ENCODE data around the gene ALPI.

The ALPI gene

GRCh38 chr2:232486558-232487384 is 30.8 kb downstream of the ALPI start:
- no peak for FAIRE-seq

DNA sequence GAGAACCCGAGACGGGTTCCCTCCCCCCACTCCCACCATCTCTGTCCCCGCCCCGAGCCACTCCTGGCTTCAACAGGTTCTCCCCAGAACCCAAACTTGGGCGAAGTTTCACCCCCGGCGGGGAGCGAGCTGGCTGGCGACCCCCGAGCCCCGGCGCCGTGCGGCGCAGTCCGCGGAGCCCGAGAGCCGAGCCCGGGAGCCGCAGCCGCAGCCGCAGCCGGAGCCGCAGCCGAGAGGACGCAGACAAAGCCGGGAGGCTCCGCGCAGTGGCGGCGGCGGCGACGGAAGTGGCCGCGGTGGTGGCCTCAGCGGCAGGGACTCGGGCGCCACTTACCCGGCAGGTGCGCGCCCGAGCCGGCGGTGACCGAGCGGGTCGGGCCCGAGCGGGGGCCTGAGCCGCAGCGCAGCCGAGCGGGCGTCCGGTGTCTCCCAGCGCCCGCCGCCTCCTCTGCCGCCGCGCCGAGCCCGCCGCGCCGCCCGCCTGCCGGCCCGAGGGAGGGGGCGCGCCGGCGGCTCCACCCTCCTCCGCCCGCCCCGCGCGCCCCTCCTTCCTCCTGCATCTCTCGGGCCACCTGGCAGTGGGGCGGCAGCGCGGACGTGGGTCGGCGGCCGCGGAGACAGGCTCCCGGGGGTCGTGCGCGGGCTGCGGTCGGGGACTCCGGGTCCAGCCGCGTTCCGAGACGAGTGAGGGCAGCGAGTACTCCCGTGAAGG is 31.6 kb downstream of the ALPI start, which contains the start of gene ECEL1:
Gene ECEL1 (minus strand): TSS at position 450 of the 712 bp plus-strand sequence. CDS start 1,181 bp downstream, outside the sequence.
- FAIRE-seq = no peak

DNA sequence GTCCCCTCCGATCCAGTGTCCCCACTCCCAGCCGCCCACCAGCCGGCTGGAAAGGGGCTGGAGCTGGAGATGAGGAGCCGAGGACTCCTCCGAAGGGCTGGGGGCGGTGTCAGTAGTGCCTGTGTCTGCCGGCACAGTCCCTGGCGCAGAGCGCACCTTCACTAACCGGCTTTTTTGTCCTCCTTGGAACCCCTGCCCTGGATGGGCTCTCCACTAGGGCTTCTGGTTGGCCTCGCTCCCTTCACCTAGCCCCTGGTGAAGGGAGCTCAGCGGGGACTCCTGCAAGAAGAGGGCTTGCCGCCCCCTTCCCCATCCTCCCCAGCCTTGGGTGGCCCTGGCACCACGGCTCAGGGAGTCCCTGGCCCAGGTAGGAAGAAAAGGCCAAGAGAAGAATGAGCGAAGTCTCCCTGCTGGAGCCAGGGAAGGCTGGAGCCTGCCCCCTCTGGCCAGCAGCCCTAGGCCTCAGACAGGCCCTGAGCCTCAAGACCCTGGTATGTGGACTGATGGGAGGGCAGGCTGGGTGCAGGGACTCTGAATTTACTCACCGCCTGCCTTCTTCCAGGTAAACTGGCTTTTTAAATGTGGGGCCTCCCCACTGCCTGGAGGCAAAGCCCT is 32.3 kb downstream of the ALPI start:
- FAIRE-seq = no peak

- FAIRE-seq = no peak
These were observed 32.9 kb downstream of the ALPI start for GRCh38 chr2:232488721-232489300.

DNA sequence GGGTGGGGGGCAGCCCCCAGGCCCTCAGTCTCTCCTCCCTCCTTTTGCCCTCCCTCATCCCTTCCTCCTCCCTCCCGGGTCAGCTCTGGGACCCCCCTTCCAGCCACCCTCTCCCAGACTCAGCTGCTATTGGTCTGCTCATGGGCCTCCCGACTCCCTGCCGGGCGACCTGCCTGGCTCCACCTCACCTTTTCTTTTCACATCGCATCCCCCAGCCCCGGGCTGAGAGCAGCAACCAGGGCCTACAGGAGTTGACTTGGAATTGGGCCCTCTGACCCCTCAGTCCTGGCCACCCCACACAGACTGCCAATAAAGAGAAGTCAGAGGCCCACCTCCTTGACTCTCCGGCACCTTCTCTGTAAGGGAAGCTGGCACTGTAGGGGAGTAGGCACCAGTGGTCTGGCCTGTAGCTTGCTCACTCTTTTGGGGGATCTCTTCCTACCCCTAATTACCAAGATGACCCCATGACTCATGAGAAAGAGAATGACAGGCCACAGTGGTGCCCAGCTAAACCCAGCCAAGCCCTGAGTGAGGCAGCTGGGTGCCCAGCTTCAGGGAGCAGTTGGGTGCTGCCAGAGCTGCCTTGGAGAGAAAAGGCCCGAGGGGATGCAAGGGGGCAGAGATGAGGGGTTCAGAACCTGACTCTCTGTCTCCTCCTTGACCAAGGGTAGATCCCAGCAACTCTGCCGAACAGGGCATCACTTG is 33.7 kb downstream of the ALPI start:
- no peak for FAIRE-seq

GRCh38 chr2:232490221-232491138 is 34.5 kb downstream of the ALPI start:
- FAIRE-seq = no peak

DNA sequence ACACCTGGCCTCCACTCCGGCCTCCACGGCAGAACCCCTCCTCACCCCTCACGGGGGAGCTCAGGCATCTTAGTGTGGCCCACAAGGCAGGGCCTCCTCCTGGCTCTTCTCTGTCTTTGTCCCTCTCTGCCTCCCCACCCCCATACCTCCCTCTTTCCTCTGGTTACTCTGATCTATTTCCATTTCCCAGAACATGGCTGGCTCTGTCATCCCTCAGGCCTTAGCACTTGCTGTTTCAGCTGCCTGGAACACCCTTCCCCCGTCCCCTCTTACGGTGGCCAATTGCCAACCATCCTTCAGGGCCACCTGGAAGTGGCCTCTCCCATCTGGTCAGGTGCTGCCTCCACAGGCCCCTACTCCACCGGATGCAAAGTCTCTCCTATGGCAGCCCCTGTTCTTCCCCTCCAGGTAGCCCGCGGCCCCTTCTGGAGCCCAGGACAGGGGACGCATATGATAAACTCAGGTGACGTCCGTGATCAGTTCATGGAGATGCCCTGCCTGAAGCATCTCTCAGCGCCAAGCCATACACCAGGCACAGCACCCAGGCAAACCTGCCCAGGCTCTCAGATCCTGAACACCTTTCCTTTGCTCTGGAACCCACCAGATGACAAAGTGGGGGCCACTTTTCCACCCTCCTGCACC is 35.3 kb downstream of the ALPI start:
- FAIRE-seq = no peak

DNA sequence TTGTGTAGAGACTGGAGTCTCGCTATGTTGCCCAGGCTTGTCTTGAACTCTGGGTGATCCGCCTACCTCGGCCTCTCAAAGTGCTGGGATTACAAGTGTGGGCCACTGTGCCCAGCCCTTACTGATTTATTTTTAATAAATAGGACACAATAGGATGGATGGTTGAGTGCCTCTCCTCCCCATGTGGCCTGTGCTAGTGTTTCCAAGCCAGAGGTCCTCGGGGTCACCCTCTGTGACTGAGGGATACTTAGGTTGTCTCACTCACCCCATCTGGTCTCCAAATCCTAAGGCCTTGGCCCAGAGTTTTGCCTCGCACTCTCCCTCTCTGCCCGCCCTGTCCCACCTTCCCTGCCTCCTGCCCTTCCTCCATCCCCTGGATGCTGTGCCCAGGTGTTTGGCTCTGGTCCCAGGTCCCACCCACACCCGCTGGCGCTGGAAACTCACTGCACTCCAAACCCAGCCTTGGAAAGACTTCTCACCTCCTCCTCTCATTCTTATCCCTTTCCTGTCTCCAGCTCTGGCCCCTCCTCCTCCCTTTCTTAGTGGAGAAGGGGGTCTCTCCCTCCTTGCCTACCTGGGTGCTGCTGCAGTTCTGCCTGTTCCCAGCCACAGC is 36.4 kb downstream of the ALPI start:
- FAIRE-seq = no peak

GRCh38 chr2:232492963-232493700 is 37.2 kb downstream of the ALPI start:
- no peak for FAIRE-seq

DNA sequence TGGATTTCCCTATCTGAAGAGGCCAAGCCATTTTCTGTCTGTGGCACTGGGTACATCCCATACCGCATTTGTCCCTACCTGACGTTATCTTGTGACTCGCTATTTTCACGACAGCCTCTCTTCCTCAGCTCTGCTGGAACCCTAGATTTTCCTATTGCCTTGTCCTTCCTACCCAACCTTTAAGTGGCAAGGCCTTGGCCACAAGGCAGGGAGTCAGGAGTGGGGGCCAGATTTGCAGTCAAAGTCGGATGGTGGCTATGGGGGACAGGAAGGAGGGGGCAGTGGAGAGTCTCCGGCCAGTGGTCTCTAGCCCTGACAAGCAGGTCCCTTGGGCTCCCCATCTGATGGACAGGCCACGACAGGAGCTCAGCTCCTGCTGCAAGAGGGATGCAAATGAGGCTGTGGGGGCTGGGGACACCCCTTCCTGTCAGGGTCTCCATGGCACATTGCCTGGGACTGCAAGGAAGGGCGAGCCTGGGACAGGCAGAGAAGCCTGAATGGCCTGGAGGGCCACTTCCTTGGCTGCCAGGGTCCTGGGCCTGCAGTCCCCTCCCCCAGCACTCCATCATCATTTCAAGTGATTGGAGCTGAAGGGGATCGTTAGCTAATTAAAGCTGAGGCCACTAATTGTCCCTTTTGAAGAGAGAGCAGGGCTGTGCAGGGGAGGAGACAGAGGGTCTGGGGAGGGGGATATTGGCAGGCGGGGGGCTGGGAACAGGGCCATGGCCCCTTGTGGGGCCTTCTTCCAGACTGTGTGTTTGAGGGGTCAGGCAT is 37.9 kb downstream of the ALPI start:
- no peak for FAIRE-seq

GRCh38 chr2:232494542-232494941 is 38.6 kb downstream of the ALPI start:
- no peak for FAIRE-seq

DNA sequence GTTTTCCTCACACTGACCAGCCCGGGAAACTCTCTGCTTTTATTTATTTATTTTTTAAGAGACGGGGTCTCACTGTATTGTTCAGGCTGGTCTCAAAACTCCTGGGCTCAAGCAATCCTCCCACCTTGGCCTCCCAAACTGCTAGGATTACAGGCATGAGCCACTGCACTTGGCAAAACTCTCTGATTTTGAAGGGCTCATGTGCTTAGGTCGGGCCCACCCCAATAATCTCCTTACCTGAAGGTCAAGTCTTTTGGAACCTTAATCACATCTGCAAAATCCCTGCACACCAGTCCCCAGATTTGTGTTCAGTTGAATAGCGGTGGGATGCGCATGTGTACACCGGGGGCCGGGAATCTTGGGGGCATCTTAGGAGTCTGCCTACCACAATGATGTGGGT is 39.3 kb downstream of the ALPI start:
- FAIRE-seq = no peak

DNA sequence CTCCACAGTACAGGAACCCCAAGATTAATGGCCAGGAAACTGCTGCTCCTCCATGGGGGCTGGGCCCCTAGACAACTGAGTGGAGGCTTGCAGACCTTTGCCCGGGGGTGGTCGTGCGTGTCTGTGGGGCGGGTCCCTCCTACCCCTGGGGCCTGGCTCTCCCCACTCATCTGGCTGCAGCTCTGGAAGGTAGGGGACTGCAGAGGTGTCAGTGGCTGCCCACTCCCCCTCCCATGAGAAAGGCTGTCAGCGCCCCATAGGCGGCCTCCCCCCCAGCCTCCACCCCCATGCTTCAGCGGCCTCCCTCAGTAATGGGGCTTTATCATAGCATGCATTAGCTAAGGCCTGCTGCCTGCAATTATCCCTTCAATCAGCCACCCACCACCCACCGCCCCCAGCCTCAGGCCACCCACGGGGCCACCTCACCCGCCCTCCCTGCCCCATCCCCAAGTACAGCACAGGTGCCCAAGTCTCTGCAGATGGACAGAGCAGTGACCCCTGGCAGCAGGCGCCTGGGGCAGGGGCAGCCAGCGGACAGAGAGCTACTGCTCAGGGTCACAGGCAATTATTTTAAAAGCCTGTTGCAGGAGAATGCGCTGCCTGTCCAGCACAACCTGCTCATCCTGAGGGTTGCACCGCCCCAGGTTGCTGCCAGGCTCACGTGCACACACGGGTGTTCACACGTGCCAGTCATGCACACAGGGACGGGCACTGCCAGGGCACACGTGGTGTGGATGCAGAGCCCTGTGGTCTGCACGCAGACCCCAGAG is 40.7 kb downstream of the ALPI start:
- no peak for FAIRE-seq

DNA sequence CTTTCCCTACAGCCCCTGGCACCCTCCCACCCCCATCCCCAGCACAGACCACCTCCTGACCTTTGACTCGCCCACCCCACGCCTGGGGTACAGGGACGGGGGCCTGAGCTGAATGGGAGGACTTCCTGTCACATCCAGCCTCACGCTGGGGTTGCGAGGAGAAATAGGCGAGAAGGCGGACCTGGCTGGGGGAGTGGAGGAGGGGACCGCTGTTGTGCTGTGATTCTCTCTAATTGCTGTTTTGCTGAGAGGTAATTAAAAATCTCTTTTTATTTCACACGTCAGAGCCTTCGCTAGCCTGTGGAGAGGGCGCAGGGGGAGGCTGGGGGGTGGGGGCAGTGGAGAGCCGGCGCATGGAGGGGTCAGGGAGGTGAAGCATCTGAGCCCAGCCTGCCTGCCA is 41.4 kb downstream of the ALPI start:
- no peak for FAIRE-seq

DNA sequence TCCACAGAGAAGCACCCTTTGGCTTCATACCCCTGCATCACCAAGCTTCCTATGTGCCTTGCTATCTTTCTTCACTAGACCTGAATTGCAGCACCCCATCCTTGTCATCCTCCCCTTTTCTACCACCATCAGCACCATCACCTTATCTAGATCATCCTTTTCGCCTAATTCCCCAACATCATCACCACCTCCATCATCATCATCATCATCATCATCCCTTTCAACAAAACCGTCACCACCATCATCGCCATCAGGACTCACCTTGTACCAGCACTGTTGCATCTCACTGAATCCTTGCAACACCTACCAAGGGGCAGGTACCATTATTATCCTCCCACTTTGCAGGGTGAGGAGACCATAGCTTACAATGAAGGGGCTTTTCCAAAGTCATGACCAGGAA is 42.5 kb downstream of the ALPI start:
- FAIRE-seq = no peak

DNA sequence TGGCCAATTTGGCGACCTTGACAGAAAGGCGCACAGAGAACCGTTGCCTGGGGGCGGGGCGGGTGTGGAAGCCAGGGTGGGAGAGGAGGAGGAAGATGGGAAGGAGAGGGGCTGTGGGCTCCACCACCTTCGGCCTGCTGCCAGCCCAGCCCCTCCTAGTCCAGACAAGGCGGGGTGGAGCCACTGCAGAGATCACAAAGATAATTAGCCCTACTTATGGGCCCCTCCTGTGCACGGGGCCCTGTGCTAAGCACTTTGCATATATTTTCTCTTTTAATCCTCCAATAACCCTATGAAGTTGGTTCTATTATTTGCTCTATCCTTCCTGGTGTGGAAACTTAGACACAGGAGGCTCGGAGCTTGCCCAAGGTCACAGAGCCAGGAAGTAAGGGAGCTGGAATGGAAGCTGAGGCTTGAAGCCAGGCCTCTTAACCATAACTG is 45.4 kb downstream of the ALPI start:
- FAIRE-seq = no peak

DNA sequence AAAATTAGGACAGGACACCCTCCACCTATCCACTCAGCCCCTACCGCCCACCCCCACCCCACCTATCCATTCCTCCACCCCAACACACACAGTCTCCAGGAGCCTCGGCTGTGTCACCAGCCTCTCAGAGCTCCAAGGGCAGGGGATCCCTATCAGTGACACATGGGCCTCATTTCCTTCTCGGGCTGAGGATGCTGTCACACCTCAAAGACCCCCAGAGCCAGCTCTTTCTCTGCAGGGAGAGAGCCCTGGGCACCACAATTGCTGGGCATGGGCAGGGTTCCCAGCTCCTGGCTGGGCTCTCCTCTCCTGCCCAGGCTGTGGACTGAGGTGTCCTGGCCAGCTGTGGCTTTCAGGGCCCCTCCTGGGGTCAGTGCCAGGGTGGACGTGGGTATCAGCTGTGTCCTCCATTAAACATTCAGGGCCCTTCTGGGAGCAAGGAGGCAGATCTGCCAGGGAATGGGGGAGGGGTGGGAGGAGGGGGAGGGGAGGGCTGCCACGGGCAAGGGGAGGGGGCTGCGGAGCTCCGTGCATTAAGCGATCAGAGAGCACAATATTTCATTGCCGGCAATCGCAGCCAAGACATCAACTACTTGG is 45.9 kb downstream of the ALPI start:
- FAIRE-seq = no peak

DNA sequence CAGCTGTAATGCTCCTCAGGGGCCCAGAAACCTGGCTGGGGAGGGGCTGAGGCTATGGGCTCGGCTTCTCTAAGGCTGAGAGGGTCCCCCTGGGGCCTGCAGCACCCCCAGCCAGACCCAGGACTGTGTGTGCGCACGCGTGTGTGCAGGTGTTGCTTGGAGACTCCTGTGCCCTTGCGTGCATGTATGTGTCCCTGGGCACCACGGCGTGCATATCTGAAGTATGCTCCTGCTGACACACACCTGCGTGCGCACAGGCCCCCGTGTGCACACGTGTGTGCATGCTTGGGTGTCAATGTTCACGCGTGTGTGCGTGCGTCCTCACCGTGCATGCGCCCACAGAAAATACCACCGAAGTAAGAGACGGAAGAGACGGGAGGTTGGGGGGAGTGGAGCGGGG is 46.6 kb downstream of the ALPI start:
- no peak for FAIRE-seq
